ENCODE data around the gene PCSK6. TPM values are rescaled to one million over a fixed set of nuclear protein-coding genes. Genes with fewer than 3 reads are reported as not detected.

PCSK6 gene
- total RNA-seq, 4 donors from 2014 or later: 12.8 to 23.2 (median 18.4) TPM

DNA sequence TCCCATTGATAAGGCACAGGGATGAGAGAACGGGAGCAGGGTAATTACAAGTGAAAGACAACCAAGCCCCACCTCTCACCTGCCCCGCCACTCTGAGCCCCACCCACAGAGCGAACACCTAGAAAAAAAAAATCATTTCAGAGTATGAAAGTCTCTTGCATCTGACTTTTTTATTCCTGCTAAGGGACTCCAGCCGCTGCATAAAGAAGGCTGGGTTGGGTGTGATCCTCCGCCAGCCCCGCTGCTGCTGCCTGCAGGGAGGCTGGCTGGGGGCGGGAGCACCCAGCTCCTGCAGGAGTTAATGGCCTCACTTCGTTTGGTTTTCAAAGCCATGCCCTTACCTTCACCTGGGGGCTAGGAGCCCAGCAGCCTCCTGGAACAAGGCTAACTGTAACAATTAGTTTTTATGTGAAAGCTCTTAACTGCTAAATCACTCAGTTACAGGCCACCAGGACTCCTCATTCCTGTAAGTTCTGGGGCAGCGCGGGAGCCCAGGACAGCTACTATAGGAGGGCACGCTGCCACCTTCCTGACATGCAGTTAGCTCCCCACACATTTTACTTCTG, 116.5 kb downstream of the PCSK6 start:
- 43 to 67% methylated on average over 5 to 11 of the region's 11 CpGs for WGBS, 2 donors (ENCODE audit: low coverage in 1 of 2)
- H3K9me3 ChIP-seq: no peaks in the 10 kb centered on the region
- no peaks in the 10 kb centered on the region for H3K36me3 ChIP-seq
- H3K27me3 ChIP-seq: peaks cover 20% of the 10 kb centered on the region
- no peak overlapping the region for H3K4me3 ChIP-seq
- TF ChIP-seq EP300 (IDR thresholded peaks at IDR 0.05) (no peak), POLR2A (IDR thresholded peaks at IDR 0.05) (no peak), POLR2AphosphoS5 (IDR thresholded peaks at IDR 0.05) (no peak)
- TF ChIP-seq, protein P1, sequence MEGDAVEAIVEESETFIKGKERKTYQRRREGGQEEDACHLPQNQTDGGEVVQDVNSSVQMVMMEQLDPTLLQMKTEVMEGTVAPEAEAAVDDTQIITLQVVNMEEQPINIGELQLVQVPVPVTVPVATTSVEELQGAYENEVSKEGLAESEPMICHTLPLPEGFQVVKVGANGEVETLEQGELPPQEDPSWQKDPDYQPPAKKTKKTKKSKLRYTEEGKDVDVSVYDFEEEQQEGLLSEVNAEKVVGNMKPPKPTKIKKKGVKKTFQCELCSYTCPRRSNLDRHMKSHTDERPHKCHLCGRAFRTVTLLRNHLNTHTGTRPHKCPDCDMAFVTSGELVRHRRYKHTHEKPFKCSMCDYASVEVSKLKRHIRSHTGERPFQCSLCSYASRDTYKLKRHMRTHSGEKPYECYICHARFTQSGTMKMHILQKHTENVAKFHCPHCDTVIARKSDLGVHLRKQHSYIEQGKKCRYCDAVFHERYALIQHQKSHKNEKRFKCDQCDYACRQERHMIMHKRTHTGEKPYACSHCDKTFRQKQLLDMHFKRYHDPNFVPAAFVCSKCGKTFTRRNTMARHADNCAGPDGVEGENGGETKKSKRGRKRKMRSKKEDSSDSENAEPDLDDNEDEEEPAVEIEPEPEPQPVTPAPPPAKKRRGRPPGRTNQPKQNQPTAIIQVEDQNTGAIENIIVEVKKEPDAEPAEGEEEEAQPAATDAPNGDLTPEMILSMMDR (IDR thresholded peaks at IDR 0.05): no peak
- no peak for ATAC-seq
- no peak overlapping the region for H3K27ac ChIP-seq
- peaks cover 0 to 8% (median 0%) of the 10 kb centered on the region in 3 donors for H3K4me1 ChIP-seq

DNA sequence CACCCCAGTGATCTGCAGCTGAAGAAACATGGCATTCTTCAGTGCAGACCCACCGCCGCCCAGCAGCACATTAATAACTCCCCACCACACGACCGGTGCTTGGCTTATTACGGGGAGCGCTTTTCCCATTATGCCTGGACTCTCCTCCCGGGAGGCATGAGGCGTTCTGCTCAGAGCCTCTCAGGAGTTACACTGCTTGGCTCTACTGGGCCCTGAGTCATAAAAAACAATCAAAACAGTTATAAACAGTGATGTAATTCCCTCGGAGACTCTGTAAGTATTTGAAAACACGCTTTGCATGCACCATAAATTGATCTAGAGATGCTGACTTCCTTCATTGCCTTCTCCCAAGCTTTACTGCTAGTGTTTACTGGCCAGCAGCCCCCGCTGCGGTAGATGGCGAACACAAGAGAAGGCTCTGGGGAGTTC, 117.3 kb downstream of the PCSK6 start:
- peaks cover 0 to 8% (median 0%) of the 10 kb centered on the region in 3 donors for H3K4me1 ChIP-seq
- H3K36me3 ChIP-seq: no peaks in the 10 kb centered on the region
- H3K9me3 ChIP-seq: no peaks in the 10 kb centered on the region
- peak; percentile 69 for ATAC-seq
- no peak overlapping the region for H3K27ac ChIP-seq
- WGBS, 2 donors (ENCODE audit: low coverage in 1 of 2): 38 to 65% methylated on average over 8 to 13 of the region's 13 CpGs
- H3K4me3 ChIP-seq: no peak overlapping the region
- peaks cover 20% of the 10 kb centered on the region for H3K27me3 ChIP-seq
- TF ChIP-seq EP300 (IDR thresholded peaks at IDR 0.05): no peak
- no peak for TF ChIP-seq POLR2AphosphoS5 (IDR thresholded peaks at IDR 0.05)
- no peak for TF ChIP-seq POLR2A (IDR thresholded peaks at IDR 0.05)
- TF ChIP-seq, protein P1 (IDR thresholded peaks at IDR 0.05): no peak

DNA sequence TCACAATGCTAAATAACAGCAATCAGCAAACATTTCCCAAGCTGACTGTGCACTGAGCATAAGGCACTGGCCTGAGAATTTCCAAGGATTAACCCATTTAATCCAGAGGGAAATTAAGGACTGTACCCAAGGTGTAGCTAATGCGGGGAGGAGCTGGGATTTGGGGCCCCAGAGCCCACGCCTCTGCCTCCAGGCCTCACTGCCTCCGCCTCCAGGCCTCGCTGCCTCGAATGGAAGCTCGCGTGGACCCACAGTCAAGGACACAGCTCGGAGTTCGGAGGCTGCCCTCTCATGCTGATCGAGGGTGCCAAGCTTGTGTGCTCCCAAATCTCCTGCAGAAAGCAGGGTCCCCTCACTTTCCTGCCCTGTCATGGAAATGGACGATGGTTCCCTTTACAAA, 118.0 kb downstream of the PCSK6 start:
- ATAC-seq: no peak
- H3K4me3 ChIP-seq: no peak overlapping the region
- H3K27me3 ChIP-seq: peaks cover 20% of the 10 kb centered on the region
- TF ChIP-seq POLR2AphosphoS5 (IDR thresholded peaks at IDR 0.05) (no peak), POLR2A (IDR thresholded peaks at IDR 0.05) (no peak), EP300 (IDR thresholded peaks at IDR 0.05) (no peak)
- TF ChIP-seq, protein P1 (IDR thresholded peaks at IDR 0.05): no peak
- H3K36me3 ChIP-seq: no peaks in the 10 kb centered on the region
- WGBS, 2 donors (ENCODE audit: low coverage in 1 of 2): 79 to 87% methylated on average over 3 to 4 of the region's 11 CpGs
- peaks cover 0 to 8% (median 0%) of the 10 kb centered on the region in 3 donors for H3K4me1 ChIP-seq
- H3K9me3 ChIP-seq: no peaks in the 10 kb centered on the region
- no peak overlapping the region for H3K27ac ChIP-seq

DNA sequence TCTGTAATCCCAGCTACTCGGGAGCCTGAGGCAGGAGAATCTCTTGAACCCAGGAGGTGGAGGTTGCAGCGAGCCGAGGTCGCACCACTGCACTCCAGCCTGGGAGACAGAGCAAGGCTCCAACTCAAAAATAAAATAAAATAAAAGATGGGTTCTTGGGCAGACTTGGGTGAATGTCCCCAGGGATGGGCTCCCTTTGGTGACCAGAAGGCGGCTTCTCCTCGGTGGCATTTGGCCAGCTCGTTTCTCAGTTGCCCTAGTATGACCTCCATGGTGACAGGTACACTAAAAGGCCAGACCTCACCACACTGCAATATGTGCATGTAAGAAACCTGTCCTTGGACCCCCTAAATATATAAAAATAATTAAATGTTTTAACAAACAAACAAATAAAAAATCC, 118.4 kb downstream of the PCSK6 start:
- 96% methylated on average over 5 of the region's 7 CpGs; no CpG with 5 or more reads in 1 of the 2 donors for WGBS, 2 donors (ENCODE audit: low coverage in 1 of 2)
- H3K36me3 ChIP-seq: no peaks in the 10 kb centered on the region
- H3K4me3 ChIP-seq: no peak overlapping the region
- TF ChIP-seq POLR2A (IDR thresholded peaks at IDR 0.05) (no peak), POLR2AphosphoS5 (IDR thresholded peaks at IDR 0.05) (no peak), EP300 (IDR thresholded peaks at IDR 0.05) (no peak)
- TF ChIP-seq, protein P1 (IDR thresholded peaks at IDR 0.05): no peak
- H3K27me3 ChIP-seq: peaks cover 20% of the 10 kb centered on the region
- H3K4me1 ChIP-seq: peaks cover 0 to 8% (median 0%) of the 10 kb centered on the region in 3 donors
- no peaks in the 10 kb centered on the region for H3K9me3 ChIP-seq
- no peak overlapping the region for H3K27ac ChIP-seq
- no peak for ATAC-seq

Measured in gastroesophageal sphincter (tissue), 4 donors.